ENCODE data around the gene LCA5L.

The LCA5L gene

DNA sequence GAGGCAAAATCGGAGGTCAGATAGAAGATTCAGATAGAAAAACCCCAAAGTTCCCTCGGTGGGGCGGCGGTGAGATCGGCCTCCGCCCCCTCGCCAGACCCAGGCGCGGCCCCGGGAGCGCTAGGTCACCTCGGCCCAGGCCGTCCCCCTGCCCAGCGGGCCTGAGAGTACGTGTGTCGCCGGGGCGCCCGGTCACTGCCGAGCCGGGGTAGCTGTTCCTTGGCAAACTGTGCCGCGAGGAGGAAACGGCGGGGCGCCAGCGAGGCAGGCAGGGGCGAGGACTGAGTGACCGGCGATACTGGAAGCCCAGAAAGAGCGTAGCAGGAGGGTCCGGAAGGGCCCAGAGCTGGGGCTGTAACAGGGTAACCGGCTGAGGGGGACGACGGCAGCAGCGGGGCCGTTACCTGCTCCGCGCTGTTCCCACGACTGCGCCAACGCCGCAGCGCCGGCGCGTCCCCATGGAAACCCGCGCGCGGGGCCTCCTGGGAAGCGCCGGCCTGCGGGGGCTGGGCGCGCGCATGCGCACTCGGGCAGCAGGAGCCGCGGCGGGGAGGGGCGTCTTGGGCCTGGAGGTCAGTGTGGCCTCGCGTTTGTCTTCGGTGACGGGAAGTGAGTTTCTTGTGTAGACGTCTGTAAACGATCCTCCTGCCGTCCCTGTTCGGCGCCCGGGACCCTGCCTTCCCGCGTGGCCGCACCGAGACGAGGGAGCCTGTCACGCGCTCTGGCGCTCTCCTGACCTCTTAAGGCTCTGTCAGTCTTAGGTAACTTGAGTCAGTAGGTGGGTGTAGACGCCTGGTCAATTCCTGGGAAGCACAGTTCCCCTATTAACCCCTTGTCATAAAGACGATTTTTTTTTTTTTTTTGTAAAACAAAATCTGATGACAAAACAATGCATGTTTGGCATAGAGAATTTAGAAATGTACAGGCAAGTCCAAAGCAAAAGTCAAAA is at the start of gene LCA5L:
LCA5L (minus strand) TSS at position 458 of the 949 bp plus-strand sequence. CDS start 17,285 bp downstream, outside the sequence.
- H3K4me3 ChIP-seq (replicated peaks; ENCODE audit: low read depth, low read length): peak within 1 kb of the TSS; percentile 82
- TF ChIP-seq, protein P1, sequence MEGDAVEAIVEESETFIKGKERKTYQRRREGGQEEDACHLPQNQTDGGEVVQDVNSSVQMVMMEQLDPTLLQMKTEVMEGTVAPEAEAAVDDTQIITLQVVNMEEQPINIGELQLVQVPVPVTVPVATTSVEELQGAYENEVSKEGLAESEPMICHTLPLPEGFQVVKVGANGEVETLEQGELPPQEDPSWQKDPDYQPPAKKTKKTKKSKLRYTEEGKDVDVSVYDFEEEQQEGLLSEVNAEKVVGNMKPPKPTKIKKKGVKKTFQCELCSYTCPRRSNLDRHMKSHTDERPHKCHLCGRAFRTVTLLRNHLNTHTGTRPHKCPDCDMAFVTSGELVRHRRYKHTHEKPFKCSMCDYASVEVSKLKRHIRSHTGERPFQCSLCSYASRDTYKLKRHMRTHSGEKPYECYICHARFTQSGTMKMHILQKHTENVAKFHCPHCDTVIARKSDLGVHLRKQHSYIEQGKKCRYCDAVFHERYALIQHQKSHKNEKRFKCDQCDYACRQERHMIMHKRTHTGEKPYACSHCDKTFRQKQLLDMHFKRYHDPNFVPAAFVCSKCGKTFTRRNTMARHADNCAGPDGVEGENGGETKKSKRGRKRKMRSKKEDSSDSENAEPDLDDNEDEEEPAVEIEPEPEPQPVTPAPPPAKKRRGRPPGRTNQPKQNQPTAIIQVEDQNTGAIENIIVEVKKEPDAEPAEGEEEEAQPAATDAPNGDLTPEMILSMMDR (IDR thresholded peaks at IDR 0.05; ENCODE audit: low read length, missing control alignments): peak; percentile 15
- peak; percentile 92 for DNase-seq (ENCODE audit: low read depth)

DNA sequence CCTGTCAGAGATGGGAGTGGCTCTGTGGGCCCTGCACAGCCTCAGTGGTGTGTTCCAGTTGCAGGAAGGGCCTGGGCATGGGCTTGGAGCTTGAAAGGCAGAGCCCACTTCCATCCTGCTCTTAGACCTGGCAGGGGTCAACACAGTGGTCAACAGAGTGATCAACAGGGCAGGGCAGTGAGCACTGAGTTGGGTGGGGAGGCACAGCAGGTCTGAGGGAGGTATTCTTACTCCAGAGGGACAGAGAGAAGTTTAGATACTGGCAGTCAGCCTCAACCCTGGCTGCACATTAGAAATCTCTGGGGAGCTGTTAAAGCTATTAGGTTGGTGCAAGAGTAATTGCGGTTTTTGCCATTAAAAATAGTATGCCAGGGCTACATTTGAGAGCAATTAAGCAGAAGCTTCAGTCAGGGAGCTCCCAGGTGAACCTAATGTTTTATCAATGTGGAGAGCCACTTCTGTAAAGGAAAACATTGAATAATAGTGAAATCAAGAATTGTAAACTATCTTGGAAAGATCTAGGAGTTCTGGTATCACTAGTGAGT is 43.9 kb upstream of the LCA5L start:
- no peak overlapping the region for H3K4me3 ChIP-seq (replicated peaks; ENCODE audit: low read depth, low read length)
- no peak for DNase-seq (ENCODE audit: low read depth)
- TF ChIP-seq, protein P1 (IDR thresholded peaks at IDR 0.05; ENCODE audit: low read length, missing control alignments): no peak

DNA sequence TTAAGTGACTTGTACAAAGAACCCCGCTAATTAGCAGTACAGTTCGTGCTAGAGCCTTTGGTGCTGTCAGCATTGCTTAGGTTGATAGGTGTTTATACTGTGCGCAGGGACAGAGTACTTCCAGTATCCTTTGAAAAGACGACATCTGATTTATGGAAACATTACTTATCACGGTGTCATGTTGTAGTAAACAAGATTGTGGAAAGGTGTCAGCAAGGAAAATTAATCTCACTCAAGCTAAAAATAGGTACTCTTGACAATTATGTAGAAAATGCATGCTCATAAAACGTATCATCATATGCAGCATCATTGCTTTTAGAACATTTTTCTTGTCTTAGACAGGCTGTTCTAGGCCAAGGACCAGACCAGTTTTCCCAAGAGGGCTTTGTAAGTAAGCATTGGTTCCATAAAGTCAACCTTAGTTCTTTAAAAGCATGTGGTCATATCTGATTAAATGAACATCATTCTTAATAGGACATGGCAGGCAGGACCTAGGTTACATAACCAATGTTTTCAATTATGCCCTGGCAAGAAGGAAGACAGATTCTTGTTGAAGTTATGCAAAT is 39.2 kb upstream of the LCA5L start:
- H3K4me3 ChIP-seq (replicated peaks; ENCODE audit: low read depth, low read length): no peak overlapping the region
- TF ChIP-seq, protein P1 (IDR thresholded peaks at IDR 0.05; ENCODE audit: low read length, missing control alignments): no peak
- DNase-seq (ENCODE audit: low read depth): no peak

DNA sequence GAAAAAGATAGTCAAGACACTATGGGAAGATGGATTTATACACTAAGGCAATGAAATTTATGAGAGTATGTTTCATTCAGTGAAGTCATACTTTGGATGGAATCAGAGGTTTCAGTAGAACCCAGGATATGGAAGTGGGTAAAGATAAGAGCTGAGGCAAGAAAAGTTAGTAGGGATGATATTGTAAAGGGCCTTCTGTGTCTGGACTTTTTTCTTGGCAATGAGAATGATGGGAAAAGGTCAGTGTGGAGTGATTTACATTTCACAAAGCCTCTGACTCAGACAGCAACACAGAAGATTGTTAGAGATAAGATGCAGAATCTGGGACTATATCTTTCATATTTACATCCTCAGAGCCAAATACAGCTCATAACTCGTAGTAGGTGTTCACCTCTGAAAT is 38.3 kb upstream of the LCA5L start:
- no peak overlapping the region for H3K4me3 ChIP-seq (replicated peaks; ENCODE audit: low read depth, low read length)
- DNase-seq (ENCODE audit: low read depth): peak; percentile 11
- TF ChIP-seq, protein P1 (IDR thresholded peaks at IDR 0.05; ENCODE audit: low read length, missing control alignments): no peak

DNA sequence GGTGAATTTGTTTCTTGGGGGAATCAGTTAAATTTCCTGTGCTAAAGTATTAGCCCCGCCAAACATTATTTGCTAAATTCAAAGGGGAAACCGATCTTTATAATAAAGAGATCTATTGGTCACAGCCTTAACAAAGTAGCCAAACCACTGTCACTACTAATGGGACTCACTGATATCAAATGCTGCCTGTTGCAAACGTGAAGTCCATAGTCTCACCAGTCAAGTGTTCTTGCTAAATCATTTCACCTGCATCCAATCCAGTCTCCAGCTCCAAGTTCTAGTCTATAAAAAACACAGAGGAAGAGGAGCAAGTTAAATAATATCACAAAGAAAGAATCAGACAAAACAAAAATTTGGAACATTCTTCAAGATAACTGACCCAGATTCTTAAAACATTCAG is 36.3 kb upstream of the LCA5L start:
- DNase-seq (ENCODE audit: low read depth): no peak
- TF ChIP-seq, protein P1 (IDR thresholded peaks at IDR 0.05; ENCODE audit: low read length, missing control alignments): no peak
- no peak overlapping the region for H3K4me3 ChIP-seq (replicated peaks; ENCODE audit: low read depth, low read length)

DNA sequence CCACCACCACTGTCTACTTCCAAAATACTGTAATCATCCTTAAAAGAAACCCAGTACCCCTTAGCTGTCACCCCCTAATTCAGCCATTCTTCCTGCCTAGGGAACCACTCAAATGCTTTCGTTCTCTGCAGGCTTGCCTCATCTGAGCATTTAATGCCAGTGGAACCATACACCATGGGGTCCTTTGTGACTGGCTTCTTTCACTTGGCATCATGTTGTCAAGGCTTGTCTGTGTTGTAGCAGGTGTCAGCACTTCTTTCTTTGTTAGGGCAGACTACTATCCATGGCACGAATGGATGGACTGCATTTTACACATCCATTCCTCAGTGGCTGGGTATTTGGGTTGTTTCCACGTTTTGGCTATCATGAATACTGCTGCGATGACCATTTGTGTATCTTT is 34.7 kb upstream of the LCA5L start:
- DNase-seq (ENCODE audit: low read depth): no peak
- TF ChIP-seq, protein P1 (IDR thresholded peaks at IDR 0.05; ENCODE audit: low read length, missing control alignments): no peak
- H3K4me3 ChIP-seq (replicated peaks; ENCODE audit: low read depth, low read length): no peak overlapping the region

All from fibroblast of pulmonary artery (primary cell).